Calu3 (cell line): ENCODE results near the gene ATP2C2. TPM values are rescaled to one million over a fixed set of nuclear protein-coding genes. Genes with fewer than 3 reads are reported as not detected.

ENCODE experiments used
- BruUV-seq: library from RNA; stranded (reverse); fragments of 400-500 nt; replicated peaks from 2 replicates; lab custom pipeline; 2021; lab: Mats Ljungman, UMichigan
- CTCF ChIA-PET: fragments of 300-600 bp; sonication (Branson Sonifier 250); formaldehyde crosslinking; loops from one replicate; lab custom pipeline; 2022; ENCODE audit warnings: antibody characterized with exemption; lab: Charles Lee
- DNase-seq: peaks from one replicate; pipeline ENCODE4 v3.0.0; 2022
- H3K27ac Mint-ChIP-seq: one replicate; pipeline ENCODE4 v1.8.0; 2022; ENCODE audit warnings: mixed read lengths; ENCODE audit not compliant: unreplicated experiment
- H3K27me3 Mint-ChIP-seq: one replicate; pipeline ENCODE4 v1.8.0; 2022; ENCODE audit warnings: mixed read lengths; ENCODE audit not compliant: unreplicated experiment
- H3K36me3 Mint-ChIP-seq: one replicate; pipeline ENCODE4 v1.8.0; 2022; ENCODE audit warnings: mild to moderate bottlenecking, moderate library complexity, mixed read lengths; ENCODE audit not compliant: insufficient read depth, unreplicated experiment
- H3K4me1 Mint-ChIP-seq: one replicate; pipeline ENCODE4 v1.8.0; 2022; ENCODE audit warnings: mild to moderate bottlenecking, low read depth, mixed read lengths; ENCODE audit not compliant: unreplicated experiment
- H3K4me3 Mint-ChIP-seq: one replicate; pipeline ENCODE4 v1.8.0; 2022; ENCODE audit warnings: mild to moderate bottlenecking, low read depth, moderate library complexity, mixed read lengths; ENCODE audit not compliant: unreplicated experiment
- H3K9me3 Mint-ChIP-seq: one replicate; pipeline ENCODE4 v1.8.0; 2022; ENCODE audit warnings: low read depth, mixed read lengths; ENCODE audit not compliant: unreplicated experiment
- CTCF ChIP-seq: fragments of 200-600 bp; IDR thresholded peaks from one replicate; pipeline ENCODE4 v1.8.0; 2022; ENCODE audit warnings: antibody characterized with exemption; ENCODE audit not compliant: unreplicated experiment
- intact Hi-C: fragments of 100-400 bp; cut with micrococcal nuclease; formaldehyde crosslinking; loops from one replicate; pipeline ENCODE4 v1.10.0; 2022; ENCODE audit not compliant: unreplicated experiment
- total RNA-seq: library from RNA; stranded (reverse); gene quantifications from 2 replicates; pipeline ENCODE4 v1.2.3, GENCODE V29; 2022

Gene ATP2C2
- total RNA-seq, 1 experiment from 2014 or later: 30.5 TPM

GRCh38 chr16:84477661-84478060, 109.3 kb downstream of the ATP2C2 start:
- no peaks in the 10 kb centered on the region for H3K4me1 Mint-ChIP-seq
- peaks cover 19% of the 10 kb centered on the region for H3K36me3 Mint-ChIP-seq
- no peak for DNase-seq
- no TSS peak for BruUV-seq
- H3K4me3 Mint-ChIP-seq: no peak overlapping the region
- intact Hi-C loops: no loop called here
- TF ChIP-seq CTCF: no peak
- H3K9me3 Mint-ChIP-seq: peaks cover 7% of the 10 kb centered on the region
- no peaks in the 10 kb centered on the region for H3K27me3 Mint-ChIP-seq
- CTCF ChIA-PET: no interaction called here
- no peak overlapping the region for H3K27ac Mint-ChIP-seq

- CTCF ChIA-PET: no interaction called here
- TF ChIP-seq CTCF: no peak
- no peaks in the 10 kb centered on the region for H3K4me1 Mint-ChIP-seq
- no peak overlapping the region for H3K4me3 Mint-ChIP-seq
- no peak for DNase-seq
- intact Hi-C loops: no loop called here
- H3K36me3 Mint-ChIP-seq: peaks cover 19% of the 10 kb centered on the region
- peaks cover 7% of the 10 kb centered on the region for H3K9me3 Mint-ChIP-seq
- BruUV-seq: no TSS peak
- H3K27me3 Mint-ChIP-seq: no peaks in the 10 kb centered on the region
- no peak overlapping the region for H3K27ac Mint-ChIP-seq
Observed at GRCh38 chr16:84478172-84478947, 110.0 kb downstream of the ATP2C2 start.

- no peaks in the 10 kb centered on the region for H3K27me3 Mint-ChIP-seq
- intact Hi-C loops: no loop called here
- no peak overlapping the region for H3K4me3 Mint-ChIP-seq
- peaks cover 3% of the 10 kb centered on the region for H3K9me3 Mint-ChIP-seq
- CTCF ChIA-PET: no interaction called here
- H3K4me1 Mint-ChIP-seq: no peaks in the 10 kb centered on the region
- no peak overlapping the region for H3K27ac Mint-ChIP-seq
- no peak for TF ChIP-seq CTCF
- H3K36me3 Mint-ChIP-seq: peaks cover 20% of the 10 kb centered on the region
- DNase-seq: no peak
- BruUV-seq: no TSS peak
Observed at GRCh38 chr16:84479716-84480450, 111.5 kb downstream of the ATP2C2 start.

GRCh38 chr16:84481051-84481735, 112.9 kb downstream of the ATP2C2 start:
- BruUV-seq: no TSS peak
- peaks cover 20% of the 10 kb centered on the region for H3K36me3 Mint-ChIP-seq
- no peak overlapping the region for H3K4me3 Mint-ChIP-seq

More at GRCh38 chr16:84481051-84481735, 112.9 kb downstream of the ATP2C2 start:
- no peaks in the 10 kb centered on the region for H3K27me3 Mint-ChIP-seq
- no peaks in the 10 kb centered on the region for H3K4me1 Mint-ChIP-seq
- CTCF ChIA-PET: no interaction called here
- DNase-seq: no peak
- intact Hi-C loops: no loop called here
- H3K9me3 Mint-ChIP-seq: no peaks in the 10 kb centered on the region
- H3K27ac Mint-ChIP-seq: no peak overlapping the region
- no peak for TF ChIP-seq CTCF
